Activated CD8-positive, alpha-beta memory T cell treated with anti-CD3 and anti-CD28 coated beads for 48 hours (primary cell): ENCODE measurements around the gene ERC1.
A peak's percentile ranks its signal among the peaks of the same experiment; 100 is the strongest.
"Not testable (repeated sequence)": the region's sequence is repeated elsewhere in the genome, so short reads cannot be mapped to it uniquely, and the experiment has no call there.

Experiments
- DNase-seq, 3 experiments: peaks; one replicate each; pipeline ENCODE4 v3.0.0-alpha.2; 2020; ENCODE audit warnings: low read depth in 2 of 3, low spot score in 2 of 3

Gene ERC1

DNA sequence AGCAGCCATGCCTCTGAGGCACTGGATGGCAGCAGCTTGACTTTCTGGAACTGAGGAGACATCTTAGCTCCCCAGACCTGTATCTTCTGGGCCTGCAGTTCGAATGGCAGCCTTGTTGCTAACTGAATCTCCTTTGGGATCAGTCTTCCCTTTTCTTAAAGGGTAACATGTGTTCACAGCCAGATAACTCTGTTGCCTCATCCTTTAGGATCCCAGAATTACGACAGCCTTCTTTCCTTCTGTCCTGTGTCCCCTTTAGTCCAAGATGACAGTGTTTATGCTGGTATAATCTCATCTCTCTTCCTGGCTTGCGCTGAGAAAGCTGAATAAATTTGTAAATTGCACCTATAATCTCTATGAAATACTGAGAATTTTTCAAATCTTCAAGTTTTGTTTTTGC, 9.1 kb upstream of the ERC1 start:
- no peak for DNase-seq

GRCh38 chr12:988646-989045, 2.4 kb upstream of the ERC1 start:
- DNase-seq = no peak

DNA sequence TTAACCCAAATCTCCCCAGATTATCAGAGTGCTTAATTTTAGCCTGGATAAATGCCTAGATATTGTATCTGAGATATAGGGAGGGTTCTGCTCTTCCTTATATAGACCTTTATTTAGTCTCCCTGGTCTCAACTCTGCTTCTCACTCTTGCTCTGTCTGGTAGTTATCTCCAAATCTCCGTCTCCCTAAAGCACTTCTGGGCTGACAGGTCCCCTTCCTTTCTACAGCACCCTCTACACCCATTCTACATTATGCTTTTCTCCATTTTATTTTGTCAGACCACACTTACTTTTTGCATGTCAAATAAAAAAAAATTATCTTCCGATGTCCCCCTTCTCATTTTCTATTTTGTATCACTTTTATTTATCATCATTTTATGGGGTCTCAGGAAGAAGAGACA, 2.0 kb upstream of the ERC1 start:
- no peak for DNase-seq

- DNase-seq = peak in 2 of 3 experiments; percentile 16 to 40
Measured at GRCh38 chr12:989751-990660, 1.0 kb upstream of the ERC1 start.

DNA sequence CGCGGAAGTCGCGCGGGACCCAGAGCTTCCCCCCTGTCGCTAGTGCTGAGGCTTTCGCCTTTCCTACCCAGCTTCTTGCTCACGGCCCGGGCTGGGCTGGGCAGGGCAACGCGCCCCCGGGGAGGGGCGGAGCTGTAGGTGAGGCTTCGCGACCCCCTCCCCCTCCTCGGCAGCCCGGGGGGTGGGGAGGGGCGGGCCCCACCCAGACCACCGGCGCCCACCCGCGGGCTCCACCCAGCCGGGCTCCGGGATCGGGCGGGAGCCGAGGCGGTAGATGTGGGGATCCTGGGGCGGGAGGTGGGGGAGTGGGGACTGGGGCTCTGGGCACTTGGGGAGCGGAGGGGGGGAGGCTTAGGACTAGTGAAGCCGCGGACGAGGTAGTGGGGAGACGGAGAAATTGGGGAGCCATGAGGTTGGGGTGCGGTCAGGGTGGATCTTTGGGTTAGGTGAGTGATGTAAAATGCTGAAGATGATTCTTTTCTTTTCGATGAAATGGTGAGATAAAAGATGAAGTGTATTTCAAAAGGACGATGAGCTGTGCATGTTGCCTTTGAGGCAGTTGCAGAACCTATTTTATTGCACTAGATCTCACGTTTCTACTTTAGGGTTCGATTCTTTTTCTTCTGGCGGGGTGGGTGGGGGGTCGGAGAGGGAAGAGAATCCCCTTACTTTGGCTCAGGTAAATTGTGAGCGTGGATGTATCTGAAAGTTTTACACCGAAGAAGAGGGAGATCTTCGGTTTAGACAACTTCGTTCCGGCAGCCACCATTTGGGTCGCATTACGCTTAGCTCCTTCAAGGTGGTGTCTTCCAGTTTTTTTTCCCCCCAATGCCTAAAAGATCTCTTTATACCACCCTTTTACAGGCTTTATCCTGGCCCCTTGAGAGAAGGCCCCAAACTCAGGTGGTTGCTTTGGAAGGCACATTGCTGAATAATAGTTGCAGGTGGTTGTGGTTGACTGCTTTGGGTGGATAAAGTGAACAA, 619 bp downstream of the ERC1 start:
- DNase-seq = peak in 1 of 3 experiments; percentile 11

- no peak for DNase-seq
Measured at GRCh38 chr12:992647-993046, 1.6 kb downstream of the ERC1 start.

DNA sequence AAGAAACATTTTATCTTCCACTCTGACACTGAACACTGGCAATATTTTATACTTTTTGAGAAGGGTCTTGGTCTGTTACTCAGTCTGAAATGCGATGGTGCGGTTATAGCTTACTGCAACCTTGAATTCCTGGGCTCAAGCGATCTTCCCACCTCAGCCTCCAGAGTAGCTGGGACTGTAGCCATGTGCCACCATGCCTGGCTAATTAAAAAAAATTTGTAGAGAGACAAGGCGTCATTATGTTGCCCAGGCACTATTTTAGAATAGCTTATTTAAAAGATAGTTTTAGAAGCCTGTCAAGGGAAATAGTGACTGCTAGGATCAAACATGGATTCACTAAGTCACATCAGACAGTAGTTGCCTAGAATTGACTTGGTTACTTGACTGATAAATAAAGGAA, 5.9 kb downstream of the ERC1 start:
- DNase-seq = no peak

- DNase-seq = no peak
Measured at GRCh38 chr12:997505-997904, 6.5 kb downstream of the ERC1 start.

- DNase-seq = no peak
Measured at GRCh38 chr12:998020-998874, 7.2 kb downstream of the ERC1 start.

DNA sequence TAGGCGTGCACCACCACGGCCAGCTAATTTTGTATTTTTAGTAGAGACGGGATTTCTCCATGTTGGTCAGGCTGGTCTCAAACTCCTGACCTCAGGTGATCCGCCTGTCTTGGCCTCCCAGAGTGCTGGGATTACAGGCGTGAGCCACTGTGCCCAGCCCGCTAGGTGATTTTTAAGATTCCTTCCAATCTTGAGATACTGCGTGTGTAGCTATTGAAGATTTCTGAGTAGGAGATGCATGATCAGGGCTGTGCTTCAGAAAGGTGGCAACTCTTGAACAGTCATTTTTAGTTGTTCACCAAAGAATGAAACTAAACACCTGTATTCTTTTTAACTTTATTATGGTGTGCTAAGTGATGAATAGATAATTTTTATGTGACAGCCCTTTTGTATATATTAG, 8.7 kb downstream of the ERC1 start:
- DNase-seq = not testable (repeated sequence)

- no peak for DNase-seq
Measured at GRCh38 chr12:1001507-1001906, 10.5 kb downstream of the ERC1 start.

- DNase-seq = no peak
Measured at GRCh38 chr12:1003600-1004271, 12.7 kb downstream of the ERC1 start.

- DNase-seq = no peak
Measured at GRCh38 chr12:1006255-1006654, 15.2 kb downstream of the ERC1 start.

DNA sequence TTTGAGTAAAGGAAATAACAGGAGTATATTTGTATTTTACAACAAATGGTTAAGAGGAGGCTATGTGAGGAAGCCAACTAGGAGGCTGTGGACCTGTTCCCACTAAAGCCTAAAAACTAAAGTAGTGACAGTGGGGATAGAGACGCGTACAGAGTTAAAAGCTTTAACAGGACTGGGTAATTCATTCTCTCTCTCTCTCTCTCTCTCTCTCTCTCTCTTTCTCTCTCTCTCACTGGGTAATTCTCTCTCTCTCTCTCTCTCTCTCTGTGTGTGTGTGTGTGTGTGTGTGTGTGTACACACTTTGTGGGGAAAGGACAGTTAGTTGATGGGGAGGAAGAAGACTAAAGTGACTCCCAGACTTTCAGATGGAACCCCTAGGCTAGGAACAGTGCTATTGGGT, 16.3 kb downstream of the ERC1 start:
- no peak for DNase-seq

- no peak for DNase-seq
Measured at GRCh38 chr12:1007994-1008393, 17.0 kb downstream of the ERC1 start.

DNA sequence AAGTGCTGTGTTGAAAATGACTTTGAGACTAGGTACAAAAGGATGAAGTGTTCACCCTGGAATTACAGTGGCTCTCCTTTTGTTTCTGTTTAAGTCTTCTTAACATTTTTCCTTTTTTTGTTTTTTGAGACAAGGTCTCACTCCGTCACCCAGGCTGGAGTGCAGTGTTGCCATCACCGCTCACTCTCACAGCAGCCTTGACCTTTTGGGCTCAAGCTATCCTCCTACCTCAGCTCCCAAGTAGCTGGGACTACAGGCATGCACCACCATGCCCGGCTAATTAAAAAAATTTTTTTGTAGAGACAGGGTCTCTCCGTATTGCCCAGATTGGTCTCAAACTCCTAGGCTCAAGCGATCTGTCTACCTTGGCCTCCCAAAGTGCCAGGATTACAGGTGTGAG, 20.1 kb downstream of the ERC1 start:
- DNase-seq = no peak

GRCh38 chr12:1013618-1014489, 22.8 kb downstream of the ERC1 start:
- no peak for DNase-seq

DNA sequence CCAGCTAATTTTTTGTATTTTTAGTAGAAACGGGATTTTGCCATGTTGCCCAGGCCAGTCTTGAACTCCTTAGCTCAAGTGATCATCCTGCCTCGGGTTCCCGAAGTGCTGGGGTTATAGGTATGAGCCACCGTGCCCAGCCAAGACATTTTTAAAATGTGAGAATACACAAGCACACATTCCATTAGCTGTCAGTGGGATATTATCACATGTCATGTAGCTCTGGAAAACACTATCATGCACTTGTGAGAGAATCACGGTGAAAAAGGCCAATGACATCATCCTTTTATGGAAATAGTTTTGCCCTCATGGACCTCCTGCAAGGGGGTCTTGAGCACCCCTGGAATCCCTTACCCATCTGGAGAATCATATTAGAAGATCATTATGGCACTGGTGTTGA, 28.3 kb downstream of the ERC1 start:
- no peak for DNase-seq

DNA sequence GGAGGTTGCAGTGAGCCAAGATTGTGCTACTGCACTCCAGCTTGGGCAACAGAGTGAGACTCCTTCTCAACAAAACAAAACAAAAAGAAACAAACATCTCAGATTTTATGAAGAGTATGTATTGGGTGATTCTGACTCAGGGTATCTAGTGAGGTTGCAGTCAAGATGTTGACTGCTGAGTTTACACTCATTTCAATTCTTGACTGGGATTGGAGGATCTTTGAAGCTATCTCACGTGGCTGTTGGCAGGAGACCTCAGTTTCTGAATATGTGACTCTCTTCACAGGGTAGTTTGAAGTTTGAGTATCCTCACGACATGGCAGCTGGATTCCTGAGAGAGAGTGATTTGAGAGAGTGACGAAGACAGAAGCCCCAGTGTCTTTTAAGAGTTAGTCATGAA, 29.4 kb downstream of the ERC1 start:
- DNase-seq = no peak
